Neuronal stem cell (in vitro differentiated cells): Measurements from ENCODE around the gene ERP27.

Experiments used
- DNase-seq: peaks from one replicate; pipeline ENCODE4 v3.0.0-alpha.2; 2013; ENCODE audit warnings: low spot score
- H2AFZ ChIP-seq: one replicate; pipeline ENCODE4 v1.6.1; 2013; ENCODE audit warnings: mild to moderate bottlenecking, low read length, inconsistent platforms
- H2AK5ac ChIP-seq: 2 replicates; pipeline ENCODE4 v1.6.1; 2013; ENCODE audit warnings: low read depth, mild to moderate bottlenecking, inconsistent platforms, low read length, moderate library complexity, mixed read lengths
- H2BK120ac ChIP-seq: 2 replicates; pipeline ENCODE4 v1.6.1; 2013; ENCODE audit warnings: low read depth, mild to moderate bottlenecking, inconsistent platforms, low read length, moderate library complexity, mixed read lengths
- H2BK12ac ChIP-seq: one replicate; pipeline ENCODE4 v1.6.1; 2013; ENCODE audit warnings: low read length, inconsistent platforms
- H2BK15ac ChIP-seq: 2 replicates; pipeline ENCODE4 v1.6.1; 2013; ENCODE audit warnings: mild to moderate bottlenecking, low read length, inconsistent platforms, mixed read lengths
- H2BK5ac ChIP-seq: one replicate; pipeline ENCODE4 v1.6.1; 2013; ENCODE audit warnings: inconsistent platforms, mild to moderate bottlenecking, low read length, moderate library complexity
- H3K14ac ChIP-seq: one replicate; pipeline ENCODE4 v1.6.1; 2013; ENCODE audit warnings: low read length, inconsistent platforms
- H3K18ac ChIP-seq: 2 replicates; pipeline ENCODE4 v1.6.1; 2013; ENCODE audit warnings: low read length, inconsistent platforms
- H3K23ac ChIP-seq: 2 replicates; pipeline ENCODE4 v1.6.1; 2013; ENCODE audit warnings: low read depth, mild to moderate bottlenecking, mixed read lengths, low read length, inconsistent platforms; ENCODE audit not compliant: poor library complexity
- H3K27ac ChIP-seq: replicated peaks from 3 replicates; pipeline ENCODE4 v1.5.1; 2013; ENCODE audit warnings: low read length, inconsistent platforms
- H3K27me3 ChIP-seq, 3 experiments: 2 replicates each; pipeline ENCODE4 v1.6.1; 2013; ENCODE audit warnings: low read length in 3 of 3, mild to moderate bottlenecking in 2 of 3, inconsistent platforms in 1 of 3, low read depth in 1 of 3, mixed read lengths in 1 of 3, moderate library complexity in 1 of 3; ENCODE audit not compliant: control insufficient read depth in 3 of 3, insufficient read depth in 3 of 3
- H3K36me3 ChIP-seq, 2 donors: replicated peaks in 1 of 2; 2 replicates each; pipeline ENCODE4 v1.6.1; 2013; ENCODE audit warnings: low read length in 2 of 2; ENCODE audit not compliant: control insufficient read depth in 2 of 2, insufficient read depth in 2 of 2
- H3K4ac ChIP-seq: 2 replicates; pipeline ENCODE4 v1.6.1; 2013; ENCODE audit warnings: inconsistent platforms, mild to moderate bottlenecking, low read length, moderate library complexity
- H3K4me1 ChIP-seq, 2 donors: 1 replicate in 1 of 2; 2 replicates in 1 of 2; pipeline ENCODE4 v1.6.1; 2013; ENCODE audit warnings: low read length in 2 of 2, low read depth in 1 of 2; ENCODE audit not compliant: control insufficient read depth in 2 of 2, insufficient read depth in 1 of 2
- H3K4me2 ChIP-seq: one replicate; pipeline ENCODE4 v1.6.1; 2013; ENCODE audit warnings: mild to moderate bottlenecking, low read length, inconsistent platforms; ENCODE audit not compliant: insufficient read depth, poor library complexity, severe bottlenecking
- H3K4me3 ChIP-seq, 2 donors: 2 replicates each; pipeline ENCODE4 v1.5.1; 2013; ENCODE audit warnings: low read length in 2 of 2, mild to moderate bottlenecking in 2 of 2, inconsistent platforms in 1 of 2, moderate library complexity in 1 of 2
- H3K79me1 ChIP-seq: one replicate; pipeline ENCODE4 v1.6.1; 2013; ENCODE audit warnings: low read depth, mild to moderate bottlenecking, inconsistent platforms, low read length, moderate library complexity
- H3K9ac ChIP-seq: one replicate; pipeline ENCODE4 v1.6.1; 2013; ENCODE audit warnings: mild to moderate bottlenecking, low read depth, low read length, inconsistent platforms; ENCODE audit not compliant: poor library complexity
- H3K9me3 ChIP-seq, 2 donors: replicated peaks in 1 of 2; 2 replicates each; pipeline versions ENCODE3 to v1.6.1; 2013; ENCODE audit warnings: low read length in 2 of 2, mild to moderate bottlenecking in 2 of 2, inconsistent platforms in 1 of 2, low read depth in 1 of 2, mixed read lengths in 1 of 2, moderate library complexity in 1 of 2; ENCODE audit not compliant: control insufficient read depth in 2 of 2, insufficient read depth in 1 of 2
- H4K8ac ChIP-seq: one replicate; pipeline ENCODE4 v1.6.1; 2013; ENCODE audit warnings: low read depth, mild to moderate bottlenecking, inconsistent platforms, low read length, moderate library complexity
- H4K91ac ChIP-seq: one replicate; pipeline ENCODE4 v1.6.1; 2013; ENCODE audit warnings: low read length, low read depth, mild to moderate bottlenecking, inconsistent platforms; ENCODE audit not compliant: poor library complexity
- WGBS, 2 donors: extraction: QIAGEN DNeasy Blood & Tissue Kit; methylation state at CpG; one replicate each; pipeline ENCODE4 v1.1.7; 2013; ENCODE audit warnings: missing lambda C conversion rate in 2 of 2, mixed read lengths in 1 of 2; ENCODE audit not compliant: insufficient read length in 2 of 2, insufficient replicate concordance in 1 of 2; ENCODE audit errors: extremely low coverage in 2 of 2; 5-methylcytosine and 5-hydroxymethylcytosine counted together

The ERP27 gene

GRCh38 chr12:14964406-14964805 lies 26.1 kb upstream of the ERP27 start:
- H2AFZ ChIP-seq: no peak overlapping the region

GRCh38 chr12:14963520-14963919 lies 25.2 kb upstream of the ERP27 start:
- H2AK5ac ChIP-seq: no peak overlapping the region
- H3K27ac ChIP-seq: no peak overlapping the region
- no peak overlapping the region for H3K9ac ChIP-seq
- no peak overlapping the region for H3K4ac ChIP-seq
- no peak overlapping the region for H4K91ac ChIP-seq
- no peak for DNase-seq
- no peak overlapping the region for H3K23ac ChIP-seq
- H3K4me1 ChIP-seq: no peaks in the 10 kb centered on the region
- 100% methylated on average over 2 of the region's 7 CpGs; no CpG with 5 or more reads in 1 of the 2 donors for WGBS, 2 donors
- H3K9me3 ChIP-seq: no peaks in the 10 kb centered on the region
- H2BK120ac ChIP-seq: no peak overlapping the region
- no peak overlapping the region for H3K18ac ChIP-seq
- no peak overlapping the region for H3K4me2 ChIP-seq
- no peak overlapping the region for H2AFZ ChIP-seq
- H4K8ac ChIP-seq: no peak overlapping the region
- H3K36me3 ChIP-seq: no peaks in the 10 kb centered on the region
- H3K14ac ChIP-seq: no peak overlapping the region
- H3K79me1 ChIP-seq: no peaks in the 10 kb centered on the region
- H2BK5ac ChIP-seq: no peak overlapping the region
- H3K27me3 ChIP-seq: no peaks in the 10 kb centered on the region
- no peak overlapping the region for H2BK15ac ChIP-seq
- H3K4me3 ChIP-seq: no peak overlapping the region
- H2BK12ac ChIP-seq: no peak overlapping the region

More at GRCh38 chr12:14964406-14964805, 26.1 kb upstream of the ERP27 start:
- Histone ChIP-seq H2BK12ac (no peak overlapping the region), H3K9ac (no peak overlapping the region), H3K9me3 (no peaks in the 10 kb centered on the region), H4K8ac (no peak overlapping the region), H3K4ac (no peak overlapping the region), H3K18ac (no peak overlapping the region), H3K4me3 (no peak overlapping the region), H2AK5ac (no peak overlapping the region), H3K27me3 (no peaks in the 10 kb centered on the region), H4K91ac (no peak overlapping the region), H3K4me2 (no peak overlapping the region), H3K79me1 (no peaks in the 10 kb centered on the region), H3K36me3 (no peaks in the 10 kb centered on the region), H2BK5ac (no peak overlapping the region), H3K4me1 (no peaks in the 10 kb centered on the region), H3K27ac (no peak overlapping the region), H2BK15ac (no peak overlapping the region), H2BK120ac (no peak overlapping the region), H3K14ac (no peak overlapping the region), H3K23ac (no peak overlapping the region)
- WGBS, 2 donors: no CpG with 5 or more reads among the region's 2 CpGs
- no peak for DNase-seq

DNA sequence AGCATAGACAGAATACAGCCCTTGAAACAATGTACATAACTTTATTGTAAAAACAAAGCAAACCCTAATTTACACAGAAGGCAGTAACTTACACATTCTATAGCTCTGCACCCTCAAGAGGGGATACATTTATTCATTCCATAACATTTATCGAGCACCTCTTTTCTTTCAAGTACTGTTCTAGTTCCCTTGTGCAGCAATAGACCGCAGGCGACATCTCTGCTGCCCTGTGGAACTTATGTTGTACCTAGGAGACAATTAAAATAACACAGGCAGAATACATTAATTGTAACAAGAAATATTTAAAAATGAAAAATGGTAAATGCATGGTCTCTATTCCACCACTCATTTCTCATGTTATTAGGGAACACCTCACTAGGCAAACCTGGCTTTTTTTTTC lies 24.5 kb upstream of the ERP27 start:
- H3K36me3 ChIP-seq: no peaks in the 10 kb centered on the region
- H2BK15ac ChIP-seq: no peak overlapping the region
- H4K91ac ChIP-seq: no peak overlapping the region
- no peaks in the 10 kb centered on the region for H3K9me3 ChIP-seq
- no peak overlapping the region for H2BK120ac ChIP-seq
- H2BK12ac ChIP-seq: no peak overlapping the region
- H3K27me3 ChIP-seq: no peaks in the 10 kb centered on the region
- H3K4me1 ChIP-seq: no peaks in the 10 kb centered on the region
- H3K79me1 ChIP-seq: no peaks in the 10 kb centered on the region
- no peak overlapping the region for H3K4ac ChIP-seq
- no peak for DNase-seq
- no peak overlapping the region for H3K14ac ChIP-seq
- H2AK5ac ChIP-seq: no peak overlapping the region
- no CpG with 5 or more reads among the region's 3 CpGs for WGBS, 2 donors
- H3K4me2 ChIP-seq: no peak overlapping the region
- H3K4me3 ChIP-seq: no peak overlapping the region
- H3K9ac ChIP-seq: no peak overlapping the region
- no peak overlapping the region for H3K23ac ChIP-seq
- no peak overlapping the region for H2AFZ ChIP-seq
- no peak overlapping the region for H3K18ac ChIP-seq
- H3K27ac ChIP-seq: no peak overlapping the region
- no peak overlapping the region for H2BK5ac ChIP-seq
- H4K8ac ChIP-seq: no peak overlapping the region

DNA sequence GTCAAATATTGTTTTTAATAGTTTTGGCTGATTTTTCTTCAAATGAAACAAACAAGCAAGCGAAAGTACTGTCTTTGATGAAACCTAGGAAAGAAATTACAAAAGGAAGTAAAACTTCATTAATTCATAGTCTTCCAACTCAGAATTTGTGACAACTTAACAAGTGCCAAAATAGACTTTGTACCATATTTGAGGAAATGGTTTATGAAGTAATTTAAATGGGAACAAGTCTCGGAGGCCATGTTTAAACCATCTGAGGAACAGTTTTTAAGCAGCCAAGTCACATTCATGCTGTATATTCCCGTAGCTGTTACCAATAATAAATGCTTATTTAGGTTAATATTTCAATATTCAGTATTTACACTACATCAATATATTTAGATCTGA lies 23.8 kb upstream of the ERP27 start:
- Histone ChIP-seq H2BK5ac (no peak overlapping the region), H4K91ac (no peak overlapping the region), H2BK12ac (no peak overlapping the region), H3K4me3 (no peak overlapping the region), H3K9ac (no peak overlapping the region), H3K23ac (no peak overlapping the region), H4K8ac (no peak overlapping the region), H2BK15ac (no peak overlapping the region), H3K9me3 (no peaks in the 10 kb centered on the region), H2BK120ac (no peak overlapping the region), H3K14ac (no peak overlapping the region), H3K79me1 (no peaks in the 10 kb centered on the region), H3K27me3 (no peaks in the 10 kb centered on the region), H3K18ac (no peak overlapping the region), H3K4me2 (no peak overlapping the region), H3K27ac (no peak overlapping the region), H3K4ac (no peak overlapping the region), H2AFZ (no peak overlapping the region), H2AK5ac (no peak overlapping the region), H3K4me1 (no peaks in the 10 kb centered on the region), H3K36me3 (no peaks in the 10 kb centered on the region)
- DNase-seq: no peak
- WGBS, 2 donors: no CpG with 5 or more reads among the region's 3 CpGs
